Measurements from ENCODE around the gene CBX1. TPM values are rescaled to one million over a fixed set of nuclear protein-coding genes. Genes with fewer than 3 reads are reported as not detected.

CBX1 gene
- total and polyA plus RNA-seq, 2 of the 4 experiments (the other 2 are of a cell fraction): 35.0 to 54.9 TPM

GRCh38 chr17:48104440-48104839, 3.2 kb upstream of the CBX1 start (continued):
- TF ChIP-seq USF2 (IDR thresholded peaks at IDR 0.05; ENCODE audit: low read depth, low read length): no peak
- TF ChIP-seq MAZ (IDR thresholded peaks at IDR 0.05; ENCODE audit: borderline replicate concordance, low read depth, low read length): no peak
- TF ChIP-seq CHD1 (IDR thresholded peaks at IDR 0.05; ENCODE audit: low read depth, low read length): no peak
- TF ChIP-seq RFX5 (IDR thresholded peaks at IDR 0.05; ENCODE audit: low read depth, low read length): no peak
- no peak for TF ChIP-seq CEBPB (IDR thresholded peaks at IDR 0.05; ENCODE audit: low read depth, low read length)
- no peak for TF ChIP-seq MAFK (IDR thresholded peaks at IDR 0.05; ENCODE audit: low read depth, low read length)
